ENCODE data around the gene IBA57.

- TF ChIP-seq SIN3A (IDR thresholded peaks at IDR 0.05; ENCODE audit: borderline replicate concordance, insufficient read depth, low read length), result no peak
- no peak for TF ChIP-seq REST (IDR thresholded peaks at IDR 0.05; ENCODE audit: insufficient read depth in 1 of 2, low read depth in 2 of 2, low read length in 2 of 2)
- TF ChIP-seq FOXP2 (optimal IDR thresholded peaks at IDR 0.05; ENCODE audit: borderline replicate concordance, extremely low read depth, extremely low read length, insufficient read depth), result no peak
Measured at GRCh38 chr1:228208831-228209551, 43.4 kb downstream of the IBA57 start.

Data from PFSK-1 (cell line).